GM12878 (cell line): ENCODE results near the gene MICALL2. TPM values are rescaled to one million over a fixed set of nuclear protein-coding genes. Genes with fewer than 3 reads are reported as not detected.

ENCODE experiments used
- ATAC-seq: fragments of 200-7000 bp; cut with Tn5 transposase; 3 replicates; pipeline ENCODE4 v1.9.1; 2020; ENCODE audit warnings: mild to moderate bottlenecking, moderate library complexity
- BruUV-seq: library from RNA; stranded (reverse); fragments of 400-500 nt; replicated peaks from 2 replicates; lab custom pipeline; 2021; lab: Mats Ljungman, UMichigan
- CTCF ChIA-PET: fragments of 300-600 bp; sonication (Branson Sonifier 250); formaldehyde crosslinking; extraction: SDS; loops from one replicate; lab custom pipeline; 2021; ENCODE audit warnings: inconsistent platforms; lab: Yijun Ruan, JAX
- POLR2A ChIA-PET: fragments of 350-600 bp; formaldehyde crosslinking; extraction: SDS; loops from one replicate; lab custom pipeline; 2021; ENCODE audit warnings: inconsistent platforms; lab: Charles Lee
- RAD21 ChIA-PET: fragments of 300-600 bp; sonication (Branson Sonifier 250); formaldehyde crosslinking; loops from one replicate; lab custom pipeline; 2023; ENCODE audit warnings: antibody characterized with exemption; ENCODE audit not compliant: unreplicated experiment; lab: Charles Lee
- SMC1A ChIA-PET: fragments of 300-600 bp; sonication (Branson Sonifier 250); formaldehyde crosslinking; loops from one replicate; lab custom pipeline; 2023; ENCODE audit not compliant: unreplicated experiment, uncharacterized antibody; lab: Charles Lee
- DNase-seq: peaks from one replicate; pipeline ENCODE4 v3.0.0-alpha.2; 2011; ENCODE audit warnings: low read depth, low spot score
- FAIRE-seq: peaks from 3 replicates; lab custom pipeline; 2011; peaks lifted over from hg19 to GRCh38; lab: Jason Lieb, UNC
- H2AFZ ChIP-seq: 2 replicates; pipeline ENCODE4 v1.6.0; 2011; ENCODE audit warnings: low read depth, low read length, control low read depth; ENCODE audit not compliant: control insufficient read depth
- H3K27ac ChIP-seq: 2 replicates; pipeline ENCODE4 v1.5.1; 2011; ENCODE audit warnings: control low read depth; ENCODE audit not compliant: control insufficient read depth, insufficient read depth
- H3K27me3 ChIP-seq, 2 experiments: replicated peaks in 1 of 2; 2 replicates each; pipeline versions ENCODE4 v1.6.0 to v1.6.1; 2011; ENCODE audit warnings: low read length in 1 of 2; ENCODE audit not compliant: control insufficient read depth in 2 of 2, insufficient read depth in 2 of 2
- H3K36me3 ChIP-seq, 2 experiments: 2 replicates each; pipeline ENCODE4 v1.5.1; 2011; ENCODE audit warnings: low read length in 1 of 2; ENCODE audit not compliant: control insufficient read depth in 2 of 2, insufficient read depth in 2 of 2
- H3K4me1 ChIP-seq: 2 replicates; pipeline ENCODE4 v1.6.1; 2011; ENCODE audit warnings: mild to moderate bottlenecking, low read length, moderate library complexity, mixed read lengths; ENCODE audit not compliant: control insufficient read depth, insufficient read depth
- H3K4me2 ChIP-seq: 2 replicates; pipeline ENCODE4 v1.6.0; 2011; ENCODE audit warnings: control low read depth; ENCODE audit not compliant: control insufficient read depth, insufficient read depth
- H3K4me3 ChIP-seq: fragments of 200-600 bp; sonication (generic); 2 replicates; pipeline ENCODE4 v1.5.1; 2016
- H3K79me2 ChIP-seq: 2 replicates; pipeline ENCODE4 v1.6.0; 2011; ENCODE audit warnings: low read length; ENCODE audit not compliant: control insufficient read depth, insufficient read depth
- H3K9ac ChIP-seq: 2 replicates; pipeline ENCODE4 v1.8.0; 2011; ENCODE audit warnings: low read length, control low read depth, mixed read lengths; ENCODE audit not compliant: control insufficient read depth, insufficient read depth
- H3K9me3 ChIP-seq: replicated peaks from 3 replicates; pipeline ENCODE4 v1.5.1; 2011; ENCODE audit warnings: mild to moderate bottlenecking, low read length; ENCODE audit not compliant: control insufficient read depth, insufficient read depth
- H4K20me1 ChIP-seq: 2 replicates; pipeline ENCODE4 v1.6.0; 2011; ENCODE audit not compliant: control insufficient read depth, insufficient read depth
- BHLHE40 ChIP-seq, 2 experiments: fragments of 450-650 bp in 1 of 2; IDR thresholded peaks; 2 replicates each; pipeline ENCODE4 v1.6.1; 2011 to 2017; ENCODE audit warnings: low read depth in 2 of 2, borderline replicate concordance in 1 of 2, improper control_type of control experiment in 1 of 2, low read length in 1 of 2, mild to moderate bottlenecking in 1 of 2
- EZH2 ChIP-seq: IDR thresholded peaks from 2 replicates; pipeline ENCODE4 v1.6.1; 2012; ENCODE audit warnings: low read depth, mild to moderate bottlenecking, control low read depth, inconsistent platforms, low read length, borderline replicate concordance; ENCODE audit not compliant: control insufficient read depth
- HCFC1 ChIP-seq: fragments of 150-350 bp; IDR thresholded peaks from 2 replicates; pipeline ENCODE4 v1.6.1; 2014; ENCODE audit warnings: low read length
- HDAC2 ChIP-seq: fragments of 200-600 bp; sonication (generic); IDR thresholded peaks from 2 replicates; pipeline ENCODE4 v1.6.1; 2017
- KAT2A ChIP-seq: conservative IDR thresholded peaks from 2 replicates; pipeline ENCODE4 v1.6.1; 2011; ENCODE audit warnings: low read depth, low read length; ENCODE audit not compliant: control insufficient read depth
- KLF5 ChIP-seq: fragments of 450-650 bp; IDR thresholded peaks from 2 replicates; pipeline ENCODE4 v1.6.1; 2014; ENCODE audit warnings: mild to moderate bottlenecking; ENCODE audit not compliant: partially characterized antibody
- LARP7 ChIP-seq: fragments of 450-650 bp; IDR thresholded peaks from 2 replicates; pipeline ENCODE4 v1.6.1; 2017; ENCODE audit warnings: mild to moderate bottlenecking
- MXI1 ChIP-seq: fragments of 150-350 bp; IDR thresholded peaks from 2 replicates; pipeline ENCODE4 v1.6.1; 2011; ENCODE audit warnings: low read depth, mild to moderate bottlenecking, inconsistent platforms, low read length, improper control_type of control experiment
- NFYA ChIP-seq: IDR thresholded peaks from 2 replicates; pipeline ENCODE4 v1.6.1; 2011; ENCODE audit warnings: low read depth, mild to moderate bottlenecking, low read length, improper control_type of control experiment, borderline replicate concordance
- NR2C1 ChIP-seq: fragments of 450-650 bp; IDR thresholded peaks from 2 replicates; pipeline ENCODE4 v1.6.1; 2017; ENCODE audit warnings: antibody characterized with exemption, mild to moderate bottlenecking, moderate library complexity
- RELA ChIP-seq: fragments of 450-650 bp; IDR thresholded peaks from 2 replicates; pipeline ENCODE4 v1.8.0; 2014; ENCODE audit warnings: borderline replicate concordance; ENCODE audit not compliant: partially characterized antibody
- SIX5 ChIP-seq: IDR thresholded peaks from 2 replicates; pipeline ENCODE4 v1.6.1; 2011; ENCODE audit warnings: mild to moderate bottlenecking, low read depth, low read length, moderate library complexity; ENCODE audit not compliant: severe bottlenecking
- SP1 ChIP-seq: IDR thresholded peaks from one replicate; pipeline ENCODE4 v1.6.1; 2011; ENCODE audit warnings: low read depth, low read length
- SUPT20H ChIP-seq: IDR thresholded peaks from 2 replicates; pipeline ENCODE4 v1.6.1; 2011; ENCODE audit warnings: low read depth, mild to moderate bottlenecking, low read length, moderate library complexity, borderline replicate concordance; ENCODE audit not compliant: control insufficient read depth
- ZNF217 ChIP-seq: fragments of 450-650 bp; IDR thresholded peaks from 2 replicates; pipeline ENCODE4 v1.6.1; 2017; ENCODE audit warnings: antibody characterized with exemption, mild to moderate bottlenecking
- WGBS: methylation state at CpG from one replicate; pipeline ENCODE4 v1.1.6; 2016; ENCODE audit warnings: low lambda C conversion rate; ENCODE audit not compliant: insufficient replicate concordance, insufficient coverage; ENCODE audit errors: missing lambda C conversion rate; 5-methylcytosine and 5-hydroxymethylcytosine counted together
- in situ Hi-C: fragments of 300-500 bp; cut with MboI; formaldehyde crosslinking; loops from 9 replicates; pipeline ENCODE4 v1.14.3; 2018; ENCODE audit warnings: mixed read lengths
- intact Hi-C: fragments of 100-400 bp; cut with micrococcal nuclease; formaldehyde crosslinking; loops from one replicate; pipeline ENCODE4 v1.14.2; 2022; ENCODE audit not compliant: unreplicated experiment
- polyA plus RNA-seq, 11 experiments: library from polyadenylated mRNA; depleted of rRNA in 4 of 11; unstranded in 6 of 11; stranded (reverse) in 5 of 11; fragments of >200 nt; fragmentation: Nextera tagmentation in 4 of 11; fragmentation: Illumina TruSeq in 1 of 11; extraction: Ambion mirVana in 4 of 11; extraction: Trizol in 1 of 11; gene quantifications; 1 replicate in 1 of 11; 2 replicates in 10 of 11; pipeline versions ENCODE4 v1.2.1 to v1.2.3, GENCODE V29; 2011 to 2016; ENCODE audit warnings: inconsistent platforms in 2 of 11, missing spikeins in 2 of 11, low read depth in 1 of 11
- total RNA-seq, 4 experiments: library from RNA; depleted of rRNA in 3 of 4; stranded (reverse); fragments of >200 nt in 3 of 4; fragmentation: Illumina TruSeq in 1 of 4; extraction: Trizol in 1 of 4; gene quantifications; 2 replicates each; pipeline versions ENCODE4 v1.2.1 to v1.2.3, GENCODE V29; 2013 to 2021
- TF ChIP-seq, protein P1 (sequence below): fragments of 450-650 bp; IDR thresholded peaks from 2 replicates; pipeline ENCODE4 v1.6.1; 2017; ENCODE audit warnings: low read depth, mild to moderate bottlenecking, moderate library complexity
- TF ChIP-seq, protein P2 (sequence below): fragments of 450-650 bp; IDR thresholded peaks from 2 replicates; pipeline ENCODE4 v1.6.1; 2014; ENCODE audit warnings: mild to moderate bottlenecking
- TF ChIP-seq, protein P3 (sequence below): fragments of 450-650 bp; formaldehyde crosslinking; IDR thresholded peaks from 2 replicates; pipeline ENCODE4 v1.4.0; 2022; ENCODE audit warnings: mild to moderate bottlenecking, moderate library complexity

The MICALL2 gene
- total and polyA plus RNA-seq, 10 of the 15 experiments (the other 5 are each of a cell fraction or from before 2014, with no cell fraction given) = 0.04 to 1.7 (median 0.83) TPM; not detected in 3

DNA sequence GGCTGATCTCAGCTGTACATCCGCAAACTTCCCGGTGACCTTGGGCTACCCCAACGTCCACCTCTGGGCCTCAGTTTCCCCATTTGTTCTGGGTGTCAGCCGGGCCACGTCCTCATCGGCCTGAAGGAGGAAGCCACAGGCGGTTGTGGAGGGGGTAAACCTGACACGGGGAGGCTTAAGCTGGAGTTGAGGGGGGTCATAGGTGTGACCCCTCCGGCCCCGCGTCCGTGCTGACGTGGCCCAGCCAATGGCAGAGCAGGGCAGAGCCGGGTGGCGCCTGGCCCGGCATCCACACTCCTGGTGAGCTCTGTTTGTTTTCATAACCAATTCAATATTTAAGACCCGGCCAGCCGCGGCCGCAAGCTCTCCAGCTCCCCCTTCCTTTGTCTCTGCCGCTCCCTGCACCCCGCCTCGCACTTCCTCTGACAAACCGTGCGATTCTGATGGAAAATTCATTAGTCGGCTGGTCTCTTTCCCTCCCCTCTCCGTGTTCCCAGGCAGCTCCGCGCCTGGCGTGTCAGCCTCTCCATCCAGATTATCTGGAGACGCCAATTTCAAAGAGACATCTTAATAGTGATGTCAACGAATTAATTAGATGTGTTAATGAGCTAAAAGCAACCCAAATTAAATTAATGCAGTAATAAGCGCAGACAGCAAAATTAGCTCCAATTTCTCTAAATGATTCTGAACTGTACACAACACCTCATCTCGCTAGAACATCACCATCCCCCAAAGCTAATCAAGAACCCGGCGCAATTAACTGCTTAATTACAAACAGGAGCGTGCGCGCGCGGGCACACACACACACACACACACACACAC lies 55.4 kb downstream of the MICALL2 start:
- in situ Hi-C loops = no loop called here
- no peak overlapping the region for H3K4me2 ChIP-seq
- ATAC-seq = no peak
- ChIA-PET POLR2A (no interaction called here), CTCF (interaction anchor here (0.7 kb wide), 1 partner anchor 227 kb away, joined by 3 read pairs; no protein-coding TSS in a partner anchor), SMC1A (no interaction called here), RAD21 (no interaction called here)
- BruUV-seq = no TSS peak
- H4K20me1 ChIP-seq = no peaks in the 10 kb centered on the region
- no peak for DNase-seq
- no peaks in the 10 kb centered on the region for H3K36me3 ChIP-seq
- H3K4me3 ChIP-seq = no peak overlapping the region
- intact Hi-C loops = no loop called here
- 27% methylated on average over 41 of the region's 41 CpGs for WGBS
- H3K27me3 ChIP-seq = peaks cover 0 to 3% of the 10 kb centered on the region in 2 experiments; a peak in 2 of 4 replicates
- H3K79me2 ChIP-seq = no peaks in the 10 kb centered on the region
- H3K4me1 ChIP-seq = no peaks in the 10 kb centered on the region
- no peak overlapping the region for H3K27ac ChIP-seq
- H2AFZ ChIP-seq = no peak overlapping the region
- no peak for FAIRE-seq
- H3K9ac ChIP-seq = no peak overlapping the region
- TF ChIP-seq KAT2A (no peak), SP1 (no peak), EZH2 (no peak), BHLHE40 (IDR thresholded peaks at IDR 0.05; ENCODE audit: borderline replicate concordance in 1 of 2, low read depth in 2 of 2, low read length in 1 of 2) (no peak), NR2C1 (no peak), RELA (no peak), SIX5 (no peak), NFYA (no peak), SUPT20H (no peak), ZNF217 (no peak), HDAC2 (no peak), LARP7 (no peak), KLF5 (no peak), HCFC1 (no peak), MXI1 (no peak)
- TF ChIP-seq, protein P1, sequence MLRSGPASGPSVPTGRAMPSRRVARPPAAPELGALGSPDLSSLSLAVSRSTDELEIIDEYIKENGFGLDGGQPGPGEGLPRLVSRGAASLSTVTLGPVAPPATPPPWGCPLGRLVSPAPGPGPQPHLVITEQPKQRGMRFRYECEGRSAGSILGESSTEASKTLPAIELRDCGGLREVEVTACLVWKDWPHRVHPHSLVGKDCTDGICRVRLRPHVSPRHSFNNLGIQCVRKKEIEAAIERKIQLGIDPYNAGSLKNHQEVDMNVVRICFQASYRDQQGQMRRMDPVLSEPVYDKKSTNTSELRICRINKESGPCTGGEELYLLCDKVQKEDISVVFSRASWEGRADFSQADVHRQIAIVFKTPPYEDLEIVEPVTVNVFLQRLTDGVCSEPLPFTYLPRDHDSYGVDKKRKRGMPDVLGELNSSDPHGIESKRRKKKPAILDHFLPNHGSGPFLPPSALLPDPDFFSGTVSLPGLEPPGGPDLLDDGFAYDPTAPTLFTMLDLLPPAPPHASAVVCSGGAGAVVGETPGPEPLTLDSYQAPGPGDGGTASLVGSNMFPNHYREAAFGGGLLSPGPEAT = no peak
- TF ChIP-seq, protein P2, sequence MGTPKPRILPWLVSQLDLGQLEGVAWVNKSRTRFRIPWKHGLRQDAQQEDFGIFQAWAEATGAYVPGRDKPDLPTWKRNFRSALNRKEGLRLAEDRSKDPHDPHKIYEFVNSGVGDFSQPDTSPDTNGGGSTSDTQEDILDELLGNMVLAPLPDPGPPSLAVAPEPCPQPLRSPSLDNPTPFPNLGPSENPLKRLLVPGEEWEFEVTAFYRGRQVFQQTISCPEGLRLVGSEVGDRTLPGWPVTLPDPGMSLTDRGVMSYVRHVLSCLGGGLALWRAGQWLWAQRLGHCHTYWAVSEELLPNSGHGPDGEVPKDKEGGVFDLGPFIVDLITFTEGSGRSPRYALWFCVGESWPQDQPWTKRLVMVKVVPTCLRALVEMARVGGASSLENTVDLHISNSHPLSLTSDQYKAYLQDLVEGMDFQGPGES = no peak
- TF ChIP-seq, protein P3, sequence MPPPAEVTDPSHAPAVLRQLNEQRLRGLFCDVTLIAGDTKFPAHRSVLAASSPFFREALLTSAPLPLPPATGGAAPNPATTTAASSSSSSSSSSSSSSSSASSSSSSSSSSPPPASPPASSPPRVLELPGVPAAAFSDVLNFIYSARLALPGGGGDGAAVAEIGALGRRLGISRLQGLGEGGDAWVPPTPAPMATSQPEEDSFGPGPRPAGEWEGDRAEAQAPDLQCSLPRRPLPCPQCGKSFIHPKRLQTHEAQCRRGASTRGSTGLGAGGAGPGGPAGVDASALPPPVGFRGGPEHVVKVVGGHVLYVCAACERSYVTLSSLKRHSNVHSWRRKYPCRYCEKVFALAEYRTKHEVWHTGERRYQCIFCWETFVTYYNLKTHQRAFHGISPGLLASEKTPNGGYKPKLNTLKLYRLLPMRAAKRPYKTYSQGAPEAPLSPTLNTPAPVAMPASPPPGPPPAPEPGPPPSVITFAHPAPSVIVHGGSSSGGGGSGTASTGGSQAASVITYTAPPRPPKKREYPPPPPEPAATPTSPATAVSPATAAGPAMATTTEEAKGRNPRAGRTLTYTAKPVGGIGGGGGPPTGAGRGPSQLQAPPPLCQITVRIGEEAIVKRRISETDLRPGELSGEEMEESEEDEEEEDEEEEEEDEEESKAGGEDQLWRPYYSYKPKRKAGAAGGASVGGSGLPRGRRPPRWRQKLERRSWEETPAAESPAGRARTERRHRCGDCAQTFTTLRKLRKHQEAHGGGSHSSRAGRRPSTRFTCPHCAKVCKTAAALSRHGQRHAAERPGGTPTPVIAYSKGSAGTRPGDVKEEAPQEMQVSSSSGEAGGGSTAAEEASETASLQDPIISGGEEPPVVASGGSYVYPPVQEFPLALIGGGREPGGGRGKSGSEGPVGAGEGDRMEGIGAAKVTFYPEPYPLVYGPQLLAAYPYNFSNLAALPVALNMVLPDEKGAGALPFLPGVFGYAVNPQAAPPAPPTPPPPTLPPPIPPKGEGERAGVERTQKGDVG (CRISPR knock-in tag) = no peak
- no peaks in the 10 kb centered on the region; the same call in 2 of the 3 replicates for H3K9me3 ChIP-seq
